T-cell (primary cell): Measurements from ENCODE around the gene LRRC42. TPM values are rescaled to one million over a fixed set of nuclear protein-coding genes. Genes with fewer than 3 reads are reported as not detected.

ENCODE experiments used
- ATAC-seq, 4 experiments: fragments of 200-7000 bp in 3 of 4; fragments of 150-1000 bp in 1 of 4; cut with Tn5 transposase; replicated peaks in 1 of 4; 1 replicate in 3 of 4; 2 replicates in 1 of 4; pipeline ENCODE4 v1.10.0; 2021; ENCODE audit warnings: moderate library complexity in 3 of 4, mild to moderate bottlenecking in 2 of 4, moderate number of reproducible peaks in 1 of 4
- CTCF ChIA-PET, 2 donors: fragments of 300-600 bp; sonication (Branson Sonifier 250); formaldehyde crosslinking; loops; one replicate each; lab custom pipeline; 2022; ENCODE audit warnings: antibody characterized with exemption in 2 of 2; lab: Charles Lee
- POLR2A ChIA-PET, 2 donors: fragments of 300-600 bp; sonication (Branson Sonifier 250); formaldehyde crosslinking; loops; one replicate each; lab custom pipeline; 2022; ENCODE audit warnings: antibody characterized with exemption in 2 of 2; lab: Charles Lee
- DNase-seq, 35 experiments: peaks; one replicate each; pipeline versions ENCODE4 v3.0.0 to v3.0.0-alpha.2; 2013 to 2023
- H3K27ac ChIP-seq: one replicate; pipeline ENCODE4 v1.5.1; 2013; ENCODE audit warnings: low read length
- H3K27me3 ChIP-seq, 2 experiments: replicated peaks in 1 of 2; 1 replicate in 1 of 2; 2 replicates in 1 of 2; pipeline versions ENCODE4 v1.6.1 to v1.7.0; 2013; ENCODE audit warnings: low read length in 1 of 2, mixed read lengths in 1 of 2; ENCODE audit not compliant: control insufficient read depth in 2 of 2, insufficient read depth in 2 of 2; ENCODE audit errors: extremely low read depth in 1 of 2
- H3K36me3 ChIP-seq, 2 donors: 1 replicate in 1 of 2; 2 replicates in 1 of 2; pipeline versions ENCODE4 v1.6.1 to v1.7.0; 2013; ENCODE audit warnings: low read length in 1 of 2; ENCODE audit not compliant: control insufficient read depth in 2 of 2, insufficient read depth in 1 of 2; ENCODE audit errors: extremely low read depth in 1 of 2
- H3K4me1 ChIP-seq, 2 experiments: 1 replicate in 1 of 2; 2 replicates in 1 of 2; pipeline versions ENCODE4 v1.6.1 to v1.7.0; 2013; ENCODE audit warnings: low read length in 2 of 2, mixed read lengths in 1 of 2; ENCODE audit not compliant: insufficient read depth in 2 of 2, control insufficient read depth in 1 of 2; ENCODE audit errors: extremely low read depth in 1 of 2
- H3K4me3 ChIP-seq, 2 donors: 1 replicate in 1 of 2; 2 replicates in 1 of 2; pipeline versions ENCODE4 v1.5.1 to v1.7.0; 2013; ENCODE audit warnings: mild to moderate bottlenecking in 2 of 2, low read length in 1 of 2, moderate library complexity in 1 of 2; ENCODE audit not compliant: control insufficient read depth in 1 of 2; ENCODE audit errors: extremely low read depth in 1 of 2
- H3K9me3 ChIP-seq: 2 replicates; pipeline ENCODE4 v1.7.0; 2013
- H3K27ac Mint-ChIP-seq, 2 donors: one replicate each; pipeline ENCODE4 v1.8.0; 2020 to 2021; ENCODE audit warnings: mild to moderate bottlenecking in 2 of 2, mixed read lengths in 2 of 2
- H3K27me3 Mint-ChIP-seq, 2 donors: one replicate each; pipeline ENCODE4 v1.8.0; 2021 to 2022; ENCODE audit warnings: mixed read lengths in 2 of 2
- H3K36me3 Mint-ChIP-seq: one replicate; pipeline ENCODE4 v1.8.0; 2021; ENCODE audit warnings: mixed read lengths
- H3K4me1 Mint-ChIP-seq, 3 donors: one replicate each; pipeline ENCODE4 v1.8.0; 2020 to 2022; ENCODE audit warnings: mixed read lengths in 3 of 3, mild to moderate bottlenecking in 1 of 3
- H3K4me3 Mint-ChIP-seq, 3 donors: one replicate each; pipeline ENCODE4 v1.8.0; 2020 to 2022; ENCODE audit warnings: mild to moderate bottlenecking in 3 of 3, mixed read lengths in 3 of 3, moderate library complexity in 3 of 3
- H3K9me3 Mint-ChIP-seq, 3 donors: one replicate each; pipeline ENCODE4 v1.8.0; 2020 to 2022; ENCODE audit warnings: mixed read lengths in 3 of 3
- WGBS: methylation state at CpG from one replicate; pipeline ENCODE4 v1.1.5; 2013; ENCODE audit warnings: missing lambda C conversion rate; ENCODE audit not compliant: insufficient coverage; 5-methylcytosine and 5-hydroxymethylcytosine counted together
- total RNA-seq, 35 experiments: library from RNA in 6 of 35; stranded (reverse) in 6 of 35; fragments of 120-200 nt in 1 of 35; gene quantifications; one replicate each; pipeline versions ENCODE4 v1.2.1 to v1.2.4 and lab custom pipeline; 2013 to 2026

The LRRC42 gene
- total RNA-seq, 5 donors from 2014 or later (not counting 1 experiment from before 2014, with no cell fraction given): 6.3 to 8.8 (median 7.9) TPM

- H3K27ac Mint-ChIP-seq: no peak overlapping the region
- WGBS: 98% methylated on average over 7 of the region's 8 CpGs
Observed at GRCh38 chr1:53905509-53905908, 40.6 kb upstream of the LRRC42 start.

GRCh38 chr1:53906121-53906520 is 40.0 kb upstream of the LRRC42 start:
- H3K4me1 Mint-ChIP-seq: no peaks in the 10 kb centered on the region
- Histone ChIP-seq H3K4me1 (no peaks in the 10 kb centered on the region), H3K27ac (no peak overlapping the region), H3K9me3 (no peaks in the 10 kb centered on the region), H3K4me3 (no peak overlapping the region), H3K36me3 (no peaks in the 10 kb centered on the region), H3K27me3 (no peaks in the 10 kb centered on the region)
- CTCF ChIA-PET: no interaction called here
- H3K4me3 Mint-ChIP-seq: no peak overlapping the region
- no peaks in the 10 kb centered on the region for H3K27me3 Mint-ChIP-seq
- WGBS: 95% methylated on average over 2 of the region's 4 CpGs
- H3K36me3 Mint-ChIP-seq: peaks cover 5% of the 10 kb centered on the region
- H3K27ac Mint-ChIP-seq: no peak overlapping the region
- POLR2A ChIA-PET: no interaction called here
- no peak for DNase-seq
- no peak for ATAC-seq
- no peaks in the 10 kb centered on the region for H3K9me3 Mint-ChIP-seq

More at GRCh38 chr1:53905509-53905908, 40.6 kb upstream of the LRRC42 start:
- H3K4me3 ChIP-seq: no peak overlapping the region
- no peaks in the 10 kb centered on the region for H3K27me3 ChIP-seq
- no peaks in the 10 kb centered on the region for H3K9me3 ChIP-seq
- ATAC-seq (no peak), DNase-seq (no peak)
- CTCF ChIA-PET: no interaction called here
- Mint-ChIP-seq H3K4me1 (no peaks in the 10 kb centered on the region), H3K36me3 (peaks cover 5% of the 10 kb centered on the region), H3K4me3 (no peak overlapping the region), H3K27me3 (no peaks in the 10 kb centered on the region), H3K9me3 (no peaks in the 10 kb centered on the region)
- POLR2A ChIA-PET: no interaction called here
- H3K4me1 ChIP-seq: no peaks in the 10 kb centered on the region
- no peak overlapping the region for H3K27ac ChIP-seq
- no peaks in the 10 kb centered on the region for H3K36me3 ChIP-seq

- Histone ChIP-seq H3K27me3 (no peaks in the 10 kb centered on the region), H3K4me3 (no peak overlapping the region), H3K27ac (no peak overlapping the region), H3K9me3 (no peaks in the 10 kb centered on the region), H3K4me1 (no peaks in the 10 kb centered on the region), H3K36me3 (peaks cover 3% of the 10 kb centered on the region in 2 donors)
- CTCF ChIA-PET: interaction anchor here in 1 of 2 donors (0.9 kb wide), 1 partner anchor 50 kb away, joined by 3 read pairs; no protein-coding TSS in a partner anchor
- no peak overlapping the region for H3K27ac Mint-ChIP-seq
- H3K27me3 Mint-ChIP-seq: no peaks in the 10 kb centered on the region
- WGBS: 94% methylated on average over 3 of the region's 3 CpGs
- H3K4me1 Mint-ChIP-seq: peaks cover 0 to under 1% (median 0%) of the 10 kb centered on the region in 3 donors
- POLR2A ChIA-PET: no interaction called here
- ATAC-seq (no peak), DNase-seq (no peak)
- peaks cover 13% of the 10 kb centered on the region for H3K36me3 Mint-ChIP-seq
- H3K9me3 Mint-ChIP-seq: no peaks in the 10 kb centered on the region
- H3K4me3 Mint-ChIP-seq: no peak overlapping the region
Observed at GRCh38 chr1:53909946-53910345, 36.2 kb upstream of the LRRC42 start.

GRCh38 chr1:53911442-53911841 is 34.7 kb upstream of the LRRC42 start:
- no peak overlapping the region for H3K27ac Mint-ChIP-seq
- Histone ChIP-seq H3K27me3 (no peaks in the 10 kb centered on the region), H3K27ac (no peak overlapping the region), H3K4me1 (no peaks in the 10 kb centered on the region), H3K36me3 (peaks cover 3 to 6% of the 10 kb centered on the region in 2 donors), H3K4me3 (no peak overlapping the region), H3K9me3 (no peaks in the 10 kb centered on the region)
- H3K4me1 Mint-ChIP-seq: peaks cover 6 to 13% (median 10%) of the 10 kb centered on the region in 3 donors
- H3K9me3 Mint-ChIP-seq: no peaks in the 10 kb centered on the region
- CTCF ChIA-PET: no interaction called here
- DNase-seq (no peak), ATAC-seq (no peak)
- no peaks in the 10 kb centered on the region for H3K27me3 Mint-ChIP-seq
- H3K4me3 Mint-ChIP-seq: no peak overlapping the region
- POLR2A ChIA-PET: no interaction called here
- 100% methylated on average over 2 of the region's 4 CpGs for WGBS
- peaks cover 20% of the 10 kb centered on the region for H3K36me3 Mint-ChIP-seq

- H3K4me1 Mint-ChIP-seq: peaks cover 6 to 21% (median 16%) of the 10 kb centered on the region in 3 donors
- WGBS: 100% methylated on average over 1 of the region's 5 CpGs
- Histone ChIP-seq H3K36me3 (peaks cover 3 to 6% of the 10 kb centered on the region in 2 donors), H3K4me3 (no peak overlapping the region), H3K27me3 (no peaks in the 10 kb centered on the region), H3K27ac (no peak overlapping the region), H3K4me1 (no peaks in the 10 kb centered on the region), H3K9me3 (no peaks in the 10 kb centered on the region)
- no peaks in the 10 kb centered on the region for H3K27me3 Mint-ChIP-seq
- ATAC-seq (peak in 1 of 4 experiments; percentile 32), DNase-seq (peak in 1 of 35 experiments; percentile 14)
- ChIA-PET POLR2A (interaction anchor here in 1 of 2 donors (0.6 to 0.7 kb wide), 2 partner anchors 97 to 213 kb away, joined by 4 read pairs; no protein-coding TSS in a partner anchor), CTCF (interaction anchor here in 1 of 2 donors (0.6 kb wide), 1 partner anchor 13 kb away, joined by 4 read pairs; no protein-coding TSS in a partner anchor)
- no peak overlapping the region for H3K27ac Mint-ChIP-seq
- H3K36me3 Mint-ChIP-seq: peaks cover 26% of the 10 kb centered on the region
- H3K9me3 Mint-ChIP-seq: no peaks in the 10 kb centered on the region
- H3K4me3 Mint-ChIP-seq: no peak overlapping the region
Observed at GRCh38 chr1:53913352-53914033, 32.7 kb upstream of the LRRC42 start.

- no peaks in the 10 kb centered on the region for H3K9me3 ChIP-seq
- H3K4me3 ChIP-seq: no peak overlapping the region
- H3K36me3 Mint-ChIP-seq: peaks cover 28% of the 10 kb centered on the region
- ATAC-seq (no peak), DNase-seq (no peak)
- no peak overlapping the region for H3K27ac ChIP-seq
- H3K9me3 Mint-ChIP-seq: no peaks in the 10 kb centered on the region
- no peak overlapping the region for H3K4me3 Mint-ChIP-seq
- peaks cover 1 to 13% of the 10 kb centered on the region in 2 donors for H3K36me3 ChIP-seq
- H3K4me1 Mint-ChIP-seq: peaks cover 21 to 39% (median 29%) of the 10 kb centered on the region in 3 donors
- CTCF ChIA-PET: interaction anchor here in 1 of 2 donors (1.2 kb wide), 1 partner anchor 27 kb away, joined by 3 read pairs; the partner anchor contains the start of gene IFT25
- H3K27me3 Mint-ChIP-seq: no peaks in the 10 kb centered on the region
- WGBS: 100% methylated on average over 1 of the region's 5 CpGs
- peak overlapping the region in 1 of 2 donors; percentile 66 for H3K27ac Mint-ChIP-seq
- no peaks in the 10 kb centered on the region for H3K27me3 ChIP-seq
- H3K4me1 ChIP-seq: no peaks in the 10 kb centered on the region
- POLR2A ChIA-PET: no interaction called here
Observed at GRCh38 chr1:53918343-53918742, 27.8 kb upstream of the LRRC42 start.
